ENCODE measurements around the gene CBLL2.
"Not testable (repeated sequence)": the region's sequence is repeated elsewhere in the genome, so short reads cannot be mapped to it uniquely, and the experiment has no call there.

Gene CBLL2

GRCh38 chrX:22272613-22273012 is at the start of gene CBLL2:
Gene CBLL2 (plus strand): TSS chrX:22272913. CDS start chrX:22272992, 79 bp downstream.
- DNase-seq: no peak

GRCh38 chrX:22234380-22234779 is 38.3 kb upstream of the CBLL2 start:
- DNase-seq: no peak

- no peak for DNase-seq
These were observed 35.2 kb upstream of the CBLL2 start for GRCh38 chrX:22237479-22237878.

- DNase-seq: no peak
These were observed 26.1 kb upstream of the CBLL2 start for GRCh38 chrX:22246620-22247019.

GRCh38 chrX:22247169-22247568 is 25.5 kb upstream of the CBLL2 start:
- DNase-seq: no peak

GRCh38 chrX:22248401-22248800 is 24.3 kb upstream of the CBLL2 start:
- no peak for DNase-seq

GRCh38 chrX:22249371-22249770 is 23.3 kb upstream of the CBLL2 start:
- no peak for DNase-seq

- DNase-seq: no peak
These were observed 4.0 kb upstream of the CBLL2 start for GRCh38 chrX:22268706-22269105.

GRCh38 chrX:22273714-22274317 is 1.1 kb downstream of the CBLL2 start:
- DNase-seq: no peak

- no peak for DNase-seq
These were observed 4.1 kb downstream of the CBLL2 start for GRCh38 chrX:22276781-22277180.

GRCh38 chrX:22278375-22278774 is 5.7 kb downstream of the CBLL2 start:
- no peak for DNase-seq

- not testable (repeated sequence) for DNase-seq
These were observed 16.5 kb downstream of the CBLL2 start for GRCh38 chrX:22289209-22289608.

- no peak for DNase-seq
These were observed 24.2 kb downstream of the CBLL2 start for GRCh38 chrX:22296871-22297270.

GRCh38 chrX:22300130-22300529 is 27.4 kb downstream of the CBLL2 start:
- peak; percentile 12 for DNase-seq

GRCh38 chrX:22310779-22311178 is 38.1 kb downstream of the CBLL2 start:
- no peak for DNase-seq

GRCh38 chrX:22313766-22314165 is 41.1 kb downstream of the CBLL2 start:
- no peak for DNase-seq

- no peak for DNase-seq
These were observed 41.5 kb downstream of the CBLL2 start for GRCh38 chrX:22314211-22314610.

- DNase-seq: no peak
These were observed 42.0 kb downstream of the CBLL2 start for GRCh38 chrX:22314692-22315091.

- DNase-seq: no peak
These were observed 42.4 kb downstream of the CBLL2 start for GRCh38 chrX:22315151-22315550.

GRCh38 chrX:22320236-22320873 is 47.6 kb downstream of the CBLL2 start:
- DNase-seq: peak; percentile 77

GRCh38 chrX:22323541-22323940 is 50.8 kb downstream of the CBLL2 start:
- no peak for DNase-seq
